Embryonic facial prominence (tissue), 1 donor: ENCODE measurements around the gene KRTAP12-4.
"Not testable (repeated sequence)": the region's sequence is repeated elsewhere in the genome, so short reads cannot be mapped to it uniquely, and the experiment has no call there.

Experiments
- DNase-seq: peaks from one replicate; pipeline ENCODE4 v3.0.0-alpha.2; 2016; ENCODE audit errors: extremely low spot score

KRTAP12-4 gene

GRCh38 chr21:44611551-44611950 lies 42.9 kb downstream of the KRTAP12-4 start:
- DNase-seq: no peak

- not testable (repeated sequence) for DNase-seq
These were observed 44.2 kb downstream of the KRTAP12-4 start for GRCh38 chr21:44610157-44610843.

- DNase-seq: no peak
These were observed 45.3 kb downstream of the KRTAP12-4 start for GRCh38 chr21:44609193-44609592.

- no peak for DNase-seq
These were observed 48.0 kb downstream of the KRTAP12-4 start for GRCh38 chr21:44606495-44606894.
